Lung (tissue), 12 donors: ENCODE measurements around the gene USP21. TPM values are rescaled to one million over a fixed set of nuclear protein-coding genes. Genes with fewer than 3 reads are reported as not detected.

Source experiments
- ATAC-seq: fragments of 200-7000 bp; cut with Tn5 transposase; one replicate; pipeline ENCODE4 v1.9.1; 2020; ENCODE audit warnings: moderate number of reproducible peaks; ENCODE audit not compliant: insufficient read depth, low FRiP score
- DNase-seq, 3 donors: peaks; one replicate each; pipeline ENCODE4 v3.0.0-alpha.2; 2013 to 2017
- H3K27ac ChIP-seq, 2 donors: one replicate each; pipeline ENCODE4 v1.5.1; 2013; ENCODE audit warnings: mild to moderate bottlenecking in 2 of 2, moderate library complexity in 2 of 2, control low read depth in 1 of 2, inconsistent platforms in 1 of 2, low read depth in 1 of 2, low read length in 1 of 2
- H3K27me3 ChIP-seq, 3 donors: one replicate each; pipeline ENCODE4 v1.5.1; 2013; ENCODE audit warnings: low read length in 2 of 3; ENCODE audit not compliant: control insufficient read depth in 3 of 3, insufficient read depth in 3 of 3
- H3K36me3 ChIP-seq, 4 donors: one replicate each; pipeline ENCODE4 v1.5.1; 2013; ENCODE audit warnings: low read length in 4 of 4, mild to moderate bottlenecking in 1 of 4, moderate library complexity in 1 of 4; ENCODE audit not compliant: control insufficient read depth in 4 of 4, insufficient read depth in 4 of 4
- H3K4me1 ChIP-seq, 5 donors: one replicate each; pipeline ENCODE4 v1.5.1; 2013; ENCODE audit warnings: low read length in 5 of 5, mild to moderate bottlenecking in 2 of 5, moderate library complexity in 1 of 5; ENCODE audit not compliant: control insufficient read depth in 5 of 5, insufficient read depth in 5 of 5
- H3K4me3 ChIP-seq: one replicate; pipeline ENCODE4 v1.5.1; 2013; ENCODE audit warnings: mild to moderate bottlenecking, control low read depth, moderate library complexity
- H3K9ac ChIP-seq, 2 donors: one replicate each; pipeline ENCODE4 v1.5.1; 2013; ENCODE audit warnings: low read length in 2 of 2, control low read depth in 1 of 2; ENCODE audit not compliant: insufficient read depth in 1 of 2
- H3K9me3 ChIP-seq, 4 donors: one replicate each; pipeline ENCODE4 v1.5.1; 2013; ENCODE audit warnings: low read length in 3 of 4, mild to moderate bottlenecking in 1 of 4, moderate library complexity in 1 of 4; ENCODE audit not compliant: control insufficient read depth in 4 of 4, insufficient read depth in 3 of 4
- CTCF ChIP-seq: IDR thresholded peaks from 2 replicates; pipeline ENCODE4 v1.5.1; 2012; ENCODE audit warnings: mild to moderate bottlenecking; ENCODE audit errors: control extremely low read depth, extremely low read depth
- WGBS, 2 donors: extraction: QIAGEN DNeasy Blood & Tissue Kit; methylation state at CpG; one replicate each; pipeline ENCODE4 v1.1.7; 2013; 5-methylcytosine and 5-hydroxymethylcytosine counted together
- polyA plus RNA-seq, 2 donors: library from polyadenylated mRNA; stranded (reverse); fragments of 200-250 nt; gene quantifications; one replicate each; pipeline ENCODE4 v1.2.1, GENCODE V29; 2013
- total RNA-seq, 2 donors: library from RNA; depleted of rRNA in 1 of 2; stranded (reverse); fragments of >200 nt in 1 of 2; gene quantifications; one replicate each; pipeline ENCODE4 v1.2.1, GENCODE V29; 2014 to 2021
- donor health status: control.
- donor health status: control.
- donor health status: Bipolar disorder and iron deficiency.
- donor health status: healthy.
- donor health status: DM: yes; HTN: yes; CAD: no.

USP21 gene
- total and polyA plus RNA-seq, 4 donors, result 18.2 to 28.6 (median 21.2) TPM

DNA sequence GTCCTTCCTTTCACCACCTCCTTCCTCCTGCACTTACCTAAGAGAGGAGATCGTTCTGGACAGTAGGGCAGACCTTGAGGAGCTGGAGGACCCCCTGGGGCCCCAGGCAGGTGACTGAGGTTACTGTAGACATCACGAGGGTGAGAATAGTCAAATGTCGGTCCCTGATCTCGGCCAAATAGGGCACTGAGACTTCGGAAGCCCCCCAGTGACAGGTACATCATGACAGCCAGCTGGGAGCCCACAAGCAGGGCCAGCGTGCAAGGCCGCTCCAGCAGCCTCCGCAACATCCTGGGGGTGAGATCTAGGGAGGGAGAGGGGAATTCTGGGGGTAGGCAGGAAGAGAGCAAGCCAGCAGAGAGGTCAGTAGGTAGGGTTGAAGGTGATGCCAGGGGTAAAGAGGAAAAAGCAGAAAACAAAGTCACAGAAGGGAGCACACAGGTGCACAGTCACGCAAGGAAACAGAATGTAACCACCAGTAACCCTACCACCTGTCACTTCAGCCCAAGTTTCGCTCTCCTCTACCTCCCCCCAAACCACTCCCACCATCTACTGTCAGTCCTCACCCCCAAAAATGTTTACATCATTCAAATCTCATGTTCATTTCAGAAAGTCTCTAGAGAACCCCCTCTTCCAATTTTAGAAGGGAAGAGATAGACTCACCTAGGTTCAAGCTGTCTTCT, 16.6 kb downstream of the USP21 start:
- H3K36me3 ChIP-seq, result peaks cover 7 to 47% (median 28%) of the 10 kb centered on the region in 4 donors
- H3K27ac ChIP-seq, result no peak overlapping the region
- no peak for ATAC-seq
- no peaks in the 10 kb centered on the region for H3K9me3 ChIP-seq
- TF ChIP-seq CTCF, result no peak
- H3K27me3 ChIP-seq, result no peaks in the 10 kb centered on the region
- no peak overlapping the region for H3K9ac ChIP-seq
- 91 to 93% methylated on average over 10 of the region's 10 CpGs for WGBS, 2 donors
- H3K4me3 ChIP-seq, result no peak overlapping the region
- DNase-seq, result no peak
- peaks cover 0 to 21% (median 7%) of the 10 kb centered on the region in 5 donors for H3K4me1 ChIP-seq

- Histone ChIP-seq H3K27ac (peak overlapping the region; percentile 93 to 97), H3K4me1 (peaks cover 0 to 21% (median 7%) of the 10 kb centered on the region in 5 donors), H3K27me3 (no peaks in the 10 kb centered on the region), H3K4me3 (peak overlapping the region; percentile 82), H3K36me3 (peaks cover 7 to 44% (median 23%) of the 10 kb centered on the region in 4 donors), H3K9me3 (no peaks in the 10 kb centered on the region), H3K9ac (peak overlapping the region; percentile 79 to 93)
- TF ChIP-seq CTCF, result no peak
- 19 to 26% methylated on average over 16 to 17 of the region's 17 CpGs for WGBS, 2 donors
- DNase-seq (no peak), ATAC-seq (peak; percentile 12)
Observed at GRCh38 chr1:161176468-161177111, 17.3 kb downstream of the USP21 start.

DNA sequence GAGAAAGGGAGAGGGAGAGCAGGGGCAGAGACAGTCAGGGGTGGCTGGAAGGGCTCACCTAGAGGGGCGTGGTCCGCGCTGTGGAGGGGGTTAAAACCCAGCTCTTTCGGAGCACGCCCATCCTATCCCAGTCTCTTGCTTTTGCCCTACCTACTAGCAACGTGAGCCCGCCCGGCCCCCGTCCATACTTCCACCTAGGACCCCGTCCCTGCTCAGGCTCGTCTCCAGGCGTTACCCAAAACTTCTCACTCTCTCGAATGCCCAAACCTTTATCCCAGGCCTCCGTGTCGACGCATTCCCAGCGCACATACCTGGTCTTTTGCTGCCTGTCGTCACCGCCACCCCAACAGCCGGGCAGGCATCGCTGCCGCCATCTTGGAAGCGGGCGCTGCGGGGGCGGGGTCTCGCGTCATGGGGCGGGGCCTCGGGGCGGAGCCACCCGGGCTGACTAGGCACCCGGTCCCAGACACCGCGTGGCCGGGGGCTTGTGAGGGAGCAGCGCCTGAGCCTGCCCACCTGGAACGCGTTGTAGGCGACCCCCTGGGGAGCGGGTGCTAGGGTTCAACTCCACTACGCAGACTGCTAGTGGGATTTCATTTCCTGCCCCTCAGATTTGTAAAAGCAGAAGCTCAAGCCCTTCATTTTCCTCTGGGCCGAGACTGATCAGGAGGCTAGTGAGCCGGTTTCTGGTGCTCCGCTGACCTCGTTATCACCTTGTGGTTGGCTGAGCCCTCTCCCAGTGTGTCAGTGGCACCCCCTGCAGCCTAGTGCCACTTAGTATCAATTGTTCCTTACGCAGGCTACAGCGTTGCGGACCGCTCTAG, 18.0 kb downstream of the USP21 start, which contains the start of gene B4GALT3:
Gene B4GALT3, minus strand, starts transcription at position 396 of the 824 bp plus-strand sequence. CDS start 1,447 bp downstream, outside the sequence.
- ATAC-seq (peak; percentile 96), DNase-seq (peak; percentile 86 to 93 (median 89))
- 4 to 6% methylated on average over 47 to 50 of the region's 50 CpGs for WGBS, 2 donors
- no peak for TF ChIP-seq CTCF
- Histone ChIP-seq H3K9ac (peak within 1 kb of the TSS; percentile 79 to 93), H3K9me3 (no peaks in the 10 kb centered on the region), H3K36me3 (peaks cover 6 to 37% (median 18%) of the 10 kb centered on the region in 4 donors), H3K4me1 (peaks cover 0 to 21% (median 7%) of the 10 kb centered on the region in 5 donors), H3K27me3 (no peaks in the 10 kb centered on the region), H3K4me3 (peak within 1 kb of the TSS; percentile 82), H3K27ac (peak within 1 kb of the TSS; percentile 93 to 97)
